Neutrophil (primary cell): ENCODE results near the gene ZFC3H1.

Experiments
- H3K27ac ChIP-seq: fragments of 200-600 bp; sonication (generic); 2 replicates; pipeline ENCODE4 v1.5.1; 2016; ENCODE audit warnings: mild to moderate bottlenecking, moderate library complexity
- H3K27me3 ChIP-seq: fragments of 200-600 bp; sonication (generic); 2 replicates; pipeline ENCODE4 v1.6.0; 2016; ENCODE audit warnings: mild to moderate bottlenecking
- H3K36me3 ChIP-seq: fragments of 200-600 bp; sonication (generic); 2 replicates; pipeline ENCODE4 v1.5.1; 2017
- H3K4me1 ChIP-seq, 2 experiments: fragments of 200-600 bp in 1 of 2; sonication (generic) in 1 of 2; 1 replicate in 1 of 2; 2 replicates in 1 of 2; pipeline versions ENCODE4 v1.5.1 to v1.6.1; 2013 to 2016; ENCODE audit warnings: low read depth in 1 of 2, low read length in 1 of 2, mild to moderate bottlenecking in 1 of 2, moderate library complexity in 1 of 2; ENCODE audit not compliant: control insufficient read depth in 1 of 2, insufficient read depth in 1 of 2
- H3K4me3 ChIP-seq, 2 experiments: fragments of 200-600 bp in 1 of 2; sonication (generic) in 1 of 2; 1 replicate in 1 of 2; 2 replicates in 1 of 2; pipeline ENCODE4 v1.5.1; 2013 to 2016; ENCODE audit warnings: low read depth in 1 of 2, low read length in 1 of 2, mild to moderate bottlenecking in 1 of 2, moderate library complexity in 1 of 2
- H3K9me3 ChIP-seq: fragments of 200-600 bp; sonication (generic); 2 replicates; pipeline ENCODE4 v1.5.1; 2016
- CTCF ChIP-seq: fragments of 200-600 bp; sonication (generic); IDR thresholded peaks from 2 replicates; pipeline ENCODE4 v1.5.1; 2016; ENCODE audit warnings: antibody characterized with exemption

The ZFC3H1 gene

DNA sequence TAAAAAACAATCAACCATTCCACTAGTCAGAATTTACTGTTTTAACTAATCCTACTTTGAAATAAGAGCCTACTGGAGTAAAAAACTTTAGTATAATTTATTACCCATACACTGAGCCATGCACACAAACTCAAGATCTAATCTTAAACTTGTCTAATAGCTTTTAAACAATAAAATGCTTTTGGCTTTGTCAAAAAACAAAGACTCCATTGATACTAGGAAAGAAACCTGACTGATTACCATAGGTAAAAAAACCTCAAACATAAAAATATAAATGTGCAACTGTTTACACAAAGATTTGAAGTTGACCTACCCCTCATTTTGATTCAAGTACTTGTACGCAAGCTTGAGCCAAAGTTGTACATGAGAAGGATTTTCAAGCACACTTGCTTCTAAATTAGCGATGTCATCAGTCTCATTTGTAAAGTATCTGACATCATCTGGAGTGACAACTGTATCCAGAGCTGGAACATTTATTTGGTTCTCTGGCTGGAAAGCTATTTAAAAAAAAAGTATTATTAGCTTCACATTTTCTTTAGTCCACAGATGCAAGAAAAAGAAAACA, 36.1 kb downstream of the ZFC3H1 start:
- Histone ChIP-seq H3K4me3 (no peak overlapping the region), H3K36me3 (peaks cover 99% of the 10 kb centered on the region), H3K27ac (no peak overlapping the region), H3K4me1 (peaks cover 6 to 11% of the 10 kb centered on the region in 2 experiments), H3K27me3 (no peaks in the 10 kb centered on the region), H3K9me3 (no peaks in the 10 kb centered on the region)
- TF ChIP-seq CTCF: no peak

DNA sequence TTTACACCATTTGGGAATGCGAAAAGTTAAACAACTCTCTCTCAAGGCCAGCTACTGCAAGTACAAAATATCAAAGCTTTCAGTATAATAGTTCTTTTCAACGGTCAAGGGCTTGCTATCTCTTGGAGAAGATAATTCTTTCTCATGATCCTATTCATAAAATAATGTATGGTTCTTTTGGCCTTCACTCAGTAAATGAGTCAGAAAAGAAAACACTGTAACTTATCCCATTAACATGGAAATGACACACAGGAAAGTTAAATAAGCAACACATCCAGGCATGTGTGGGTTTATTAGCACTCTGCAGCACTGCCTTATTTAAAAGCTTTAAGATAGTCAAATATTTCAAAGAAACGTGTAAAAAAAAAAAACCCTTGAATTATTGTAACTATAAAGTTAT, 36.9 kb downstream of the ZFC3H1 start:
- H3K27ac ChIP-seq: peak overlapping the region; percentile 72

GRCh38 chr12:71626098-71626497, 37.5 kb downstream of the ZFC3H1 start:
- no peaks in the 10 kb centered on the region for H3K27me3 ChIP-seq
- no peak for TF ChIP-seq CTCF
- peaks cover 6 to 11% of the 10 kb centered on the region in 2 experiments for H3K4me1 ChIP-seq
- H3K27ac ChIP-seq: peak overlapping the region; percentile 72
- no peak overlapping the region for H3K4me3 ChIP-seq
- H3K36me3 ChIP-seq: peaks cover 99% of the 10 kb centered on the region
- H3K9me3 ChIP-seq: no peaks in the 10 kb centered on the region

More for the DNA sequence above, 36.9 kb downstream of the ZFC3H1 start:
- H3K4me3 ChIP-seq: no peak overlapping the region
- TF ChIP-seq CTCF: no peak
- H3K27me3 ChIP-seq: no peaks in the 10 kb centered on the region
- peaks cover 99% of the 10 kb centered on the region for H3K36me3 ChIP-seq
- H3K9me3 ChIP-seq: no peaks in the 10 kb centered on the region
- peaks cover 6 to 11% of the 10 kb centered on the region in 2 experiments for H3K4me1 ChIP-seq

GRCh38 chr12:71625476-71625875, 38.2 kb downstream of the ZFC3H1 start:
- TF ChIP-seq CTCF: no peak
- Histone ChIP-seq H3K9me3 (no peaks in the 10 kb centered on the region), H3K27ac (peak overlapping the region; percentile 72), H3K27me3 (no peaks in the 10 kb centered on the region), H3K36me3 (peaks cover 99% of the 10 kb centered on the region), H3K4me1 (peaks cover 6 to 11% of the 10 kb centered on the region in 2 experiments), H3K4me3 (no peak overlapping the region)

DNA sequence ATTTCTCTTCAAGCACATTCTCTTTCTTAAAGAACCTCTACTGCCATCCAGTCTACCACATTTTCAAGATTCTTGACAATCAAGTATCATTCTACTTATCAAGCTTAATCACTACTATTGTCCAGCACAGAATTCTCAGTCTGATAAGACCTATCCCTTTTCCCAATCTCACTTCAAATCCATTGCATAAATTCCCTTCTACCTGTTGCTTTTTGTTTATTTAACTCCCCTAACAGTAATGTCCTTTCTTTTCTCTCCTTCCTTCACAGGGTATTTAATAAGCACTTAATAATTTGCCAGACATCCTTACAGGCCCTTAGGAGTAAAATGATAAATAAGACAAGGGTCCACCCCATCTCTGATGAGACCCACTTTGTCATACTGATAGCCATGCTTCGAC, 41.7 kb downstream of the ZFC3H1 start:
- TF ChIP-seq CTCF: no peak
- H3K36me3 ChIP-seq: peaks cover 99% of the 10 kb centered on the region

More for the DNA sequence above, 41.7 kb downstream of the ZFC3H1 start:
- Histone ChIP-seq H3K4me1 (peaks cover 6 to 11% of the 10 kb centered on the region in 2 experiments), H3K27me3 (no peaks in the 10 kb centered on the region), H3K4me3 (no peak overlapping the region), H3K9me3 (no peaks in the 10 kb centered on the region), H3K27ac (no peak overlapping the region)
